GM19372 (cell line): ENCODE measurements around the gene ZNF345.

Experiments used
- ATAC-seq: cut with Tn5 transposase; IDR thresholded peaks from one replicate; pipeline ENCODE4 v1.9.1; 2021; ENCODE audit warnings: mild to moderate bottlenecking, low read depth, moderate library complexity; ENCODE audit not compliant: unreplicated experiment

The ZNF345 gene

GRCh38 chr19:36915992-36916830 is 65.5 kb downstream of the ZNF345 start, which contains the start of the genes ZNF568 and ZNF829:
Gene ZNF568 (plus strand): TSS chr19:36916332. CDS start chr19:36922771, 6,439 bp downstream.
Gene ZNF829 (minus strand): TSS chr19:36916291. CDS start chr19:36915167, 1,124 bp downstream.
- no peak for ATAC-seq

DNA sequence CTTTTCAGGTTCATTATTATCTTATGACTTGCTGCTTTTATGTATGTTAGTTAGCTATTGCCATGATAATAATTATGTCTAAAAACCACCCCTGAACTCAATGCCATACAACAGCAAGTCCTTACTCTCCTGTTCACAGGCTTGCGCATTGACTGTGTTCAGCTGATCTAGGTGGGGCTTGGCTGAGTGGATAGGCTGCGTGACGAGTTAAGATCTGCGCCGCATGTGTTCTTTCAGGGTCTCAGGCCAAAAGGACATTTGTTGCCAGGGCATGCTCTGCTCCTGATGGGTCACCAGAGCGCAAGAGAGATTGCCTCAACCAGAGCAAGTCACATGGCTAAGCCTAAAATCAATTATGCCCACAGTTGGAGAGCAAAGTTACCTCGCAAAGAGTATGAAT is 66.3 kb downstream of the ZNF345 start:
- ATAC-seq: no peak

- ATAC-seq: no peak
Observed at GRCh38 chr19:36918090-36918489, 67.4 kb downstream of the ZNF345 start.
